ENCODE measurements around the gene CHRNB2.

DNA sequence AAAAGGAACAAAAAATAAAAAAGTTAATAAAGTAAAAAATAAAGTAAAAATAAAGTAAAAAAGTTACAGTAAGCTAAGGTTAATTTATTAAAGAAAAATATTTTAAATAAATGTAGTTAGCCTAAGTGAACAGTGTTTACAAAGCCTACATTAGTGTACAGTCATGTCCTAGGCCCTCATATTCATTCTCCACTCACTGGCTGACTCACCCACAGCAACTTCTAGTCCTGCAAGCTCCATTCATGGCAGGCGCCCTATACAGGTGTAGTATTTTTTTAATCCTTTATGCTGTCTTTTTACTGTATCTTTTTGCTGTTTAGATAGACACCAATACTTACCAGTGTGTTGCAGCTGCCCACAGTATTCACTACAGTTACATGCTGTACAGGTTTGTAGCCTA is 28.0 kb downstream of the CHRNB2 start:
- TF ChIP-seq CREB1 (IDR thresholded peaks at IDR 0.05; ENCODE audit: low read depth) (no peak), TEAD4 (IDR thresholded peaks at IDR 0.05) (no peak), ZBTB7A (IDR thresholded peaks at IDR 0.05; ENCODE audit: low read depth) (no peak), TAF1 (IDR thresholded peaks at IDR 0.05; ENCODE audit: low read depth) (no peak), EP300 (IDR thresholded peaks at IDR 0.05; ENCODE audit: borderline replicate concordance) (no peak), YY1 (IDR thresholded peaks at IDR 0.05; ENCODE audit: low read depth) (no peak)
- TF ChIP-seq, protein P1, sequence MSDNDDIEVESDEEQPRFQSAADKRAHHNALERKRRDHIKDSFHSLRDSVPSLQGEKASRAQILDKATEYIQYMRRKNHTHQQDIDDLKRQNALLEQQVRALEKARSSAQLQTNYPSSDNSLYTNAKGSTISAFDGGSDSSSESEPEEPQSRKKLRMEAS (IDR thresholded peaks at IDR 0.05): no peak

Data from Ishikawa (cell line).